ENCODE results near the gene RBPMS2.

Gene RBPMS2

GRCh38 chr15:64717130-64717529 lies 58.3 kb downstream of the RBPMS2 start:
- DNase-seq = no peak

DNA sequence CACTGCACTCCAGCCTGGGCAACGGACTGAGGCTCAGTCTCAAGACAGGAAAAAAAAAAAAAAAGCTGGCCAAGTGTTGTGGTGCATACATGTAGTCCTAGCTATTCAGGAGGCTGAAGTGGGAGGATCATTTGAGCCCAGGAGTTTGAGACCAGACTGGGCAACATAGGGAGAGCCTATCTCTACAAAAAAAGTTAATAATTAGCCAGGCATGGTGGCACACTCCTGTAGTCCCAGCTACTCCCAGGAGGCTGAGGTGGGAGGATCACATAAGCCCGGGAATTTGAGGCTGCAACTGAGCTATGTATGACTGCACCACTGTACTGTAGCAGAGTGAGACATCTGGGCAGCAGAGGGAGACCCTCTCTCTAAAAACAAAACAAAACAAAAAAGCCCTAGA lies 58.9 kb downstream of the RBPMS2 start:
- no peak for DNase-seq

GRCh38 chr15:64713592-64713991 lies 61.8 kb downstream of the RBPMS2 start:
- DNase-seq = no peak

DNA sequence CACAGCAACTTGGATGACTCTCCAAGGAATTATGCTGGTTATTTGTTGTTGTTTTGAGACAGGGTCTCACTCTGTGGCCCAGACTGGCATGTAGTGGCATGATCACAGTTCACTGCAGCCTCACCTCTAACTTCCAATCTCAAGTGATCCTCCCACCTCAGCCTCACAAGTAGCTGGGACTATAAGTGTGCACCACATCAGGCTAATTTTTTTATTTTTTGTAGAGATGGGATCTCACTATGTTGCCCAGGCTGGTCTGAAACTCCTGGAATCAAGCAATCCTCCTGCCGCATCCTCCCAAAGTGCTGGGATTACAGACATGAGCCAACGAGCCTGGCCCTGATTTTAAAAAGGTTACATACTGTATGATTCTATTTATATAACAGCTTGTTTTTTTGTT lies 63.0 kb downstream of the RBPMS2 start:
- no peak for DNase-seq

DNA sequence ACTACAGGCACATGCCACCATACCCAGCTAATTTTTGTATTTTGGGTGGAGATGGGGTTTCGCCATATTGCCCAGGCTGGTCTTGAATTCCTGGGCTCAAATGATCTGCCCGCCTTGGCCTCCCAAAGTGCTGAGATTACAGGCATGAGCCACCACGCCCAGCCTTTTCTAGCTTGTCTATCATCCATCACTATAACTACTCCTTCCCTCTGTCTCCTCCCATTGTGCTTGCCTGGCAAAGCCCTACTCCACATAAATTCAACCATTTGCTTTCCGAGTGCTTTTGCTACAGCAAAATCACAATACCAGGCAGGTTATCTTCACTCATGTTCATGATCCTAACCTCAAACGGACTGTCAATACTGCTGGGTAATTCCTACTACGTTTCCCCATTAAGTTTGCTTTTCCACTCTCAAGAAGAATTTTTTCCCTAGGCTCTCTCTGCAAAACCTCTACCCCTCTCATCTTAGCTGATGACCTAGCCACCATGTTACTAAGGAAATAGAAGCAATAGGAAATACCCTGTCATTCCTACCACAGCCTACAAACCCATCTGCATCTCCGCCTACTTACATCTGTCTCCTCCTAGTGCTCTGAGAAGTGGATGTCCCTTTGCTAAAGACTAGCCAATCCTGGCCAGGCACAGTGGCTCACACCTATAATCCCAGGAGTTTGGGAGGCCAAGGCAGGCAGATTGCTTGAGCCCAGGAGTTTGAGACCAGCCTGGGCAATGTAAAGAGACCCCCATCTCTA lies 64.5 kb downstream of the RBPMS2 start:
- DNase-seq = no peak

DNA sequence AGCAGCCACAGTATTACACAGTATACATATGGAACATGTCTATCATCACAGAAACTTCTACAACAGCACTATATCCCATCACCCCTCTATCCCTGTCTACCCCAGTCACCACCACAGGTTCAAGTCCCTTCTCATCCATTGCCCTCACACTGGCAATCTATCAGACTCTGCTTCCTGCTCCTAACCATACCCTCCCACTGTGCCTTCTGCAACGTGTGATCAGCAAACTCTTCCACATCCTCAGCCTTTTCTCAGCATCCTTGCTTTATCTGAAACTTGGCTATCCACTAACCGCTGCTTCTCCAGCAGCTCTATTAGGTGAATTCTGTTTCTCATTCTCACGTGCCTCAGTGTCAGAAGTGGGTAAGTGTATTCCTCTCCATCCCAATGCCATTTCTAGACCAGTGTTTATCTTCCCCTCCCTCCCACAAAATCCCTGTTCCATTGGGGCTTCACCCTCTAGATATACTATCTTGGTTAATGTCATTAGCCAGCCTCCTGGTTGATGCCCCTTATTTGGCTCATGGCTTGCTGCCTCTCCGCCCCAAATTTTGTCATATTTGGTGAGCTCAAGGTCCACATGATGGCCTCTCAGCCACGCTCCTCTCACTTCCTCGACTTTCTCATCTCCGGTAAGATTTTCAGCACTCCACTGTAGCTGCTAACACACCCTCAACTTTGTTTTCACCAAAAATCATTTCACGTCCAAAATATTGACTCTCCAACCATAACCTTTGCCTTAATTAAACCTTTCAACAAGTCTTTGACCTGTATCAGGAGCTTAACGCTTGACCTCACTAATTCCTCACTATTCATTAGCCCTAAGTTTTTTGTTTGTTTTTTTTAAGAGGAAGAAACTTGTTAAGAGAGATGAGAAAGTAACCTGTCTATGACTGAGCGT lies 69.1 kb downstream of the RBPMS2 start:
- DNase-seq = no peak

DNA sequence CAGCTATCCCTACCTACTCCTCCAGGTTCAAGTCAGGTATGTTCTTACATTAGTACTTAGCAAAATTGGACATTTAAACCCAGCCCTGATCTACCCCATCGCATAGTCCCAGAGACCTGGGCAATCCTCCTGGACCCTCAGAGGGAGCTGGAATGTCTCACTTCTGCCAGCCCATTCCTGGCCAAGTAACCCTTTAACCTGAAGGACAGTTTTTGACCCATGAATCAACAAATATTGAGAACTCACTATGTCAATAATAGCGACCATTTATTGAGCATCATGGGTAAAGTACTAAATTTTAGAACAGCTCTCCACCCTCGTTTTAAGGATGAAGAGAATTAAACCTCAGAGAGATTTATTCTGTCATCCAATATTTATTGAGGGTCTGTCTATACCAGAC lies 70.4 kb downstream of the RBPMS2 start:
- DNase-seq = no peak

- DNase-seq = no peak
These were observed 71.8 kb downstream of the RBPMS2 start for GRCh38 chr15:64703632-64703959.

- peak; percentile 94 for DNase-seq
These were observed 72.4 kb downstream of the RBPMS2 start for GRCh38 chr15:64702816-64703631.

DNA sequence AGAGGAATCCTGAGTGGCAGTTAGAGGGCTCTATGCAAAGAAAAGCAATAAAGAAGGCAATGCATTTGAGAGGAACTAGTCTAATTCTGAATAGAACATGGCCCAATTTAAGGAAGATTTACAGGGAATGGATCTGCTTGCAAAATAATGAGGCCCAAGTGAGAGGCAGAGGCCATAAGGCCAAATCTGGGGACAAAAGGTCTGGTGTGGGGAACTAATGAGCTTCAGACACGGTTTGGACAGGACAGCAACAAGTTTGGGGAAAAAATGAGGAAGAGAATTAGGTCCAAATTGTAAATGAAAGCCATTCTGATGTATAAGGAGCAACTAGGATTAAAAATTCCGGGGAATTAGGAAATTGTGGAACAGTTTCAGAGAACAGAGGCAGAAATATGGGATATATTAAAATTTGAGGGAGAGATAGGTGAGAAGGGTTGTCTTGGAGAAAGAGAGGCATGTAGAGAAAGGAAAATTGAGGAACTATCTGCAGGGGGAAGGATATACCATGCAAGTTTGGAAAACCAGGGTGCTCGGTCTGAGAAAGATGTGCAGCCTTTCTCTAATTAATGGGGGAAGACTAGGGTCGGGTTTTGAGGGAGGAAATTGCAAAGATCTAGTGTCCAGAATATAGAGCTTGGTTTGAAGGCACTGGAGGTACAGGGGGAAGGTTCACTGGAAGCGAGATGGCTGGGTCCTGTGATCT lies 73.8 kb downstream of the RBPMS2 start:
- DNase-seq = no peak

- DNase-seq = no peak
These were observed 74.3 kb downstream of the RBPMS2 start for GRCh38 chr15:64701051-64701450.

- DNase-seq = peak; percentile 40
These were observed 75.5 kb downstream of the RBPMS2 start for GRCh38 chr15:64699751-64700388.

DNA sequence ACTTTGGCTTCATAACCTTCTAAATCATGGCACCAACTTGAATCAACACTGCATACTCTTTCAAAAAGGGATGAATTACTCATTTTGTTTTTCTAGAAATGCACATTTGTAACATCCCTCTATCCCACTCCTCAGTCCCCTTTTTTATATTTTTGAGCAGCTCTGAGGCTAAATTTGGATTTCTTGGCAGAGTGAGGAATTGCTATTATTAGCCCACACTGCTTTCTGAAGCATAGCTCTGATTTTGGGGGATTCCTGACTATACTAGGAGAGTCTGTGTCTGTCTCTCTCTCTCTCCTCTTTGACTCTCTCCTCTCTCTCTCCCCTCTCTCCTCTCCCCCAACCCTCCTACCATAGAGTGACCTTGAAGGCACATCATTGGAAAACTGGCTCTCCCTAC lies 76.6 kb downstream of the RBPMS2 start:
- DNase-seq = no peak

- DNase-seq = no peak
These were observed 77.4 kb downstream of the RBPMS2 start for GRCh38 chr15:64697911-64698369.

DNA sequence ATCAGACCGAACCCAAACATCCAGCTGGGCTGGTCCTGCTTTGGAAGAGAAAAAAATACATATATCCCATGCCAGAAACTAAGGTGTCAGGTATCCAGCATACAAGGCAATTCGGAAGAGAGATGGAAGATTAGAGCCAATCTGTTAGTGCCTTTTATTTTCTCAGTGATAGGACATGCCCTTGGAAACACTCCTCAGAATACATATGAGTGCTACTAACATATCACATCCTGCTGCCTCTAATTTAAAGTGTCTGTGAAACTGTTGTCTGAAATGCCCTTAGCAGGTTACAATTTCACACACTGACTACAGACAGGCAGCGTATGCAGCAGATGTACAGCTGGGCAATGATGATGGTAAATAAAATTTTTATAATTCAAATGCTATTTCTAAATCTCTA lies 78.9 kb downstream of the RBPMS2 start:
- no peak for DNase-seq

- DNase-seq = no peak
These were observed 79.8 kb downstream of the RBPMS2 start for GRCh38 chr15:64695561-64695992.

DNA sequence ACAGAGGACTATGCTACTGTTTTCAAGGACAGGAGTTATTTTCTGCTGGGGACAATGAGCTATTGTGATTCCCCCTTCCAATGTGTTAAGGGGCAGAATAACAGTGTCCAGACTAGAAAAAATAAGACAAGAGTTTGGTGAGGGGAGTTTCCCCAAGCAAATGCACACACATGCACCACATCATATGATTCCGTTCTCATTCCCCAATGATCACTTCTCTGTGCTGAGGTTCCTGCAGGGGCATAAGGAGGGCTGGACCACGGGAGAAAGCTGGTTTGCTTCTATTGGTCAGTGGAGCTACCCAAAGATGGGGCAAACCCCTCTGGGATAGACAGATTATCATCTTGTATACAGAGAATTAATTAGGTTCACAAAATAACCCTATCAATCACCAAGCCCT lies 80.6 kb downstream of the RBPMS2 start:
- DNase-seq = no peak

GRCh38 chr15:64693134-64693533 lies 82.3 kb downstream of the RBPMS2 start:
- DNase-seq = peak; percentile 86

- no peak for DNase-seq
These were observed 83.4 kb downstream of the RBPMS2 start for GRCh38 chr15:64691896-64692565.

DNA sequence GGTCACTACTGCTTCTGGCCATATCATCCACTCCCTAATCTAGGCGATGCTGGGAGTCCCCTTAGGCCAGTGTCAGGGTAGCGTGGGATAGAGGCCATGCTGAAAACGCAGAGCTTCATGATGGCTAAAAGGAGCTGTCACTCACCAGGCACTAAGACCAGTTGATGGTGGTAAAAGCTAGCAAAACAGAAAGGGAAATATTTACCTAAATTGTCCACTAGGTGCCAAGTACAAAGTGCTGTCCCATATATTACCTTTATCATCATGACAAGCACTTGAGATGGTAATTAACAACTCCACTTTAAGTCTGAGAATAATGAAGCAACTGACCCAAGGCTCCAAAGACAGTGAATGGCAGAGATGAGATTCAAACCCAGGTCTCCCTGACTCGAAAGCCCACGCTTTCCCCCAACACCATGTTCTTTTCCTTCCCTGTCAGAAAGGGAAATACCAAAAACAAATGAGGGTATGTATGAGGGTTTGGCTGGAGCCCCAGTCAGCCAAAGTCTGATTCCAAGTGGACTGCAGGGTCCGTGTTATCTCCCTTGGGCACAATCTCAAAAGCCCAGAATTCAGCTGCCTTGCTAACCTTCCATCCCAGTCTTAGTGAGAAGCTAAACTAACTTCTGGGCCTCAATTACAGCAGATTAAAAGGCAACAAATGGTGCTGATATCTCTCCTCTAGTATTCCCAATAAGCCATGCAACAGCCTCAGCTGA lies 84.7 kb downstream of the RBPMS2 start:
- no peak for DNase-seq

DNA sequence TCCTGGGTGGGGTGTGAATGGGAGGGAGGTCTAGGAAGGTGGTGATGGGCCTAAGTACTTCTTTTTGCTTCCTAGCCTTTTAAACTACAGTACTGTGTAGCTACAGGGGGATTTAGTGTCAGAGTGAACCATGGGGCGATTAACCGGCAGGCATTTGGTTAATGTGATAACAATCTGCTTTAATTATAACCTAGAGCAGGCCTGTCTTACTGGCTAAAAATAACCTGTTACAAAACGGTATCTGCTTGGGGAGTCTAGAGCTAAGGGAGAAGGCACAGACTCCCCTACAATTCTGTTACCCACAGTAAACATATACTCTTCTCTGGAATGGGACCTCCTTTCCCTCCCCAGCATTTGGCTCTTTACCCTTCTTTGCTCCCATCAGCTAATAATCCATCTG lies 85.4 kb downstream of the RBPMS2 start:
- no peak for DNase-seq
